HG03565 (cell line): ENCODE measurements around the gene FGGY.
"Not testable (repeated sequence)": the region's sequence is repeated elsewhere in the genome, so short reads cannot be mapped to it uniquely, and the experiment has no call there.

Experiments
- ATAC-seq: cut with Tn5 transposase; IDR thresholded peaks from one replicate; pipeline ENCODE4 v1.9.1; 2021; ENCODE audit warnings: mild to moderate bottlenecking, moderate library complexity; ENCODE audit not compliant: unreplicated experiment

The FGGY gene

DNA sequence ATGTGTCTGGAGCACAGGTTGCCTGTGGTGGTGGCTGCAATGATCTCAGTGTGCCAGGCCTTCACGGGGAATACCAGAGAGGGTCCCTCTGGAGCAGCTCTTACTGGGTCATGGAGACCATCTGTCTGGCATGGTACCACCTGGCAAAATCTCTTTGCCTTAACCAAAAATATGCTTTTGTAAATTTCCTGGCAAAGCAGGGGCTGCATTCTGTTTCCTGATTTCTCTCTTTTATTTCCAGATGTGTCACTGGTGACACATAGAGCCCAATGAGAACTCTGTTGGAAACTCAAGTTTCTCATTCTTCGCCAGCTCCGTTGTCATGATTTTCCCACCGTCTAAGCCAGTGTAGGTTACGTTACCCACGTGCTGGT lies 136.5 kb downstream of the FGGY start:
- no peak for ATAC-seq

- ATAC-seq: no peak
Measured at GRCh38 chr1:59434336-59434735, 137.4 kb downstream of the FGGY start.

DNA sequence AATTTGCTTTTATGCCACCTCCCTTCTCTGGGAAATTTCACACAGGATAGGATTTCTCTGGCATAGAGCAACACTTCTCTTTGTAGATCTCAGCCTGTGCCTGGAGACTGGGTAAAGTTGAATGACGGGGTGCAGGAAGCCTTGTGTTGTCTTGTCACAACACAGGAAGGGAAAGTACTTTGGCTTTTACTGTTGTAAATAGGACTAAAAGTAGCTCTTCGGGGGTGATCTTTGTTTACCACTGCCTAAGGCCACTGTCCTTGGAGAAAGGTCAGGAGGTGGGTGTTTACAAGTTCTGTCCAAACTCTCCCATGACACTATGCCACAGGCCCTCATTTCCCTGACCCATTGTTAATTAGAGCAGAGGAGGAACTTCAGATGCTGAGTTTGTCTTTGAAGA lies 139.7 kb downstream of the FGGY start:
- no peak for ATAC-seq

GRCh38 chr1:59438058-59438560 lies 141.2 kb downstream of the FGGY start:
- no peak for ATAC-seq

- ATAC-seq: no peak
Measured at GRCh38 chr1:59442492-59442891, 145.6 kb downstream of the FGGY start.

- no peak for ATAC-seq
Measured at GRCh38 chr1:59443310-59443709, 146.4 kb downstream of the FGGY start.

GRCh38 chr1:59444520-59444919 lies 147.6 kb downstream of the FGGY start:
- no peak for ATAC-seq

- no peak for ATAC-seq
Measured at GRCh38 chr1:59445040-59445439, 148.1 kb downstream of the FGGY start.

GRCh38 chr1:59446257-59446901 lies 149.5 kb downstream of the FGGY start:
- no peak for ATAC-seq

DNA sequence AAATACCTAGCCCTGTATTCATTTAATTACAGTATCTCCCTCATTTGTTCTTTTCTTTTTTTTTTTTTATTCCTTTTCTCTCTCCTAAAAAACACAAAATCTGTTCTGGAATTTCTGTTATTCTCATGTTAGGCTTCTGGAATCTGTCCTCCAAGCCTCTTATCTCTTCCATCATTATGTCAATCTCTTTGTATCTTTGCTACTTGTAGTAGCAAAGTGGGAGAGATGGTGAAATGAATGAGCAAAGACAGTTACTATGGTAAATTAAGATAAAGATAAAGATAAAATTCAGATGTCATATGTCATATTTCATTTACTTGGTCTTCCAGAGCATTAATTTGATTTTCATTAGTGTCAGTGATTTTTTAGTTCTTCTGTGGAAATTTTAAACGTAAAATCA lies 155.1 kb downstream of the FGGY start:
- ATAC-seq: no peak

DNA sequence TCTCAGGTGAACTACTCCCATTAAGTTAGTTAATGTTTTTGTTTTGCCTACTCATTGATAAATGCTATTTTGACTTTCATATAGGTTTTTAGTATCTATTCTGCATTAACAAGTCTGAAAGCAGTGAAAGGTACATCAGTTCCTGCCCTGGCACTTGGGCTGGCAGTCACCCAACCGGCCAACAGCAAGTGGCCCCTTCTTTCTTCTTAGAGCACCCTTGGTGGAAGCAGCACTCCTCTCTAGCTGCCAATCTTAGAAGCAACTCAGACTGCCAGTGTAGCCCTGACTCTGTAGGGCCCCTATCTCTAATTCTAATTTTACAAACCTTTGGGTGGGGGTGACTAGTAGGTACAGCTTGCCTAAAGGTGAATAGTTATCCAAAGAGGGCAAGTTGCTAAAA lies 155.7 kb downstream of the FGGY start:
- ATAC-seq: no peak

DNA sequence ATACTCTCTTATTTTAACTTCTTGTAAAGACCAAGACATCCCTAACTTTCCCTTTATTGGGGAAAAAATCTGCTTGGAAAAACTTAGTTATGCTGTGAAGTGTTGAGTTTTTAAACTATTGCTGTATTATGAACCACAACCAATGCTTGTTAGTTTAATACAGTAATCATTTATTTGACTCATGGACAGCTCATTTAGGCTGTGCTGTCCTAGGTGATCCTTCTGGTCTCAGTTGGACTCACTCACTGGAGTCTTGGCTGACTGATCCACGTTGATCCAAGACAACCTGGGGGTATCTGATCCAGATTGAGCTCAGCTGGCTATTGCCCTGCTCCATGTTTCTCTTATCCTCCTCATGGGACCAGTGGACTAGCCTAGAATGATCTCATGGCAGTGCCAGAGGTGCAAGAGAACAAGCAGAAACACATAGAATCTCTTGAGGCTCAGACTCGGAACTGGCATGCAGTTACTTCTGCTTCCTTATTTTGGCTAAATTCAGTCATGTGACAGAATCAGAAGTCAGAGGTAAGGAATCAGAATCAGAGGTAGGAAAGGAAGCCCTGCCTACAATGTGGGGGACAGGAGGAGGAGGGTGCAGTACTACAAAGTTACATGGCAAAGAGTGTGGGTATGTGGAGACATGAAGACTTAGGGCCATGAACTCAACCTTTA lies 156.5 kb downstream of the FGGY start:
- no peak for ATAC-seq

DNA sequence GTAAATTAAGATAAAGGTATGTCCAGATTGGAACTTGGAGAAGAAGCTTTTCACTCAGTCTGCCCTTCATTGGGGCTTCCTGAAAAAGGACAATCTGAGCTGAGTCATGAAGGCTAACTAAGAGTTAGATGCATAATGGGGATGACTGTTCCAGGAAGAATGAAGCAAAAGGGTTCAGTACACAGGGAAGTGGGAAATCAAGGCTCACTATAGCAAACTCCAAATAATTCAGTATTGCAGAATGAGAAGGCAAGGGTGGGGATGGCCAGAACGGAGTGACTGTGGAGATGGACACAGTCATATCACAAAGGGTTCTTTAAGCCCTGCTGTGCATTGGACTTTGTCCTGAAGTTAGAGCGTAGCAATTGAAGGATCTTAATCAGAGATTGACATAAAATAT lies 158.3 kb downstream of the FGGY start:
- no peak for ATAC-seq

GRCh38 chr1:59457786-59458185 lies 160.9 kb downstream of the FGGY start:
- ATAC-seq: no peak

- no peak for ATAC-seq
Measured at GRCh38 chr1:59458884-59459283, 162.0 kb downstream of the FGGY start.

DNA sequence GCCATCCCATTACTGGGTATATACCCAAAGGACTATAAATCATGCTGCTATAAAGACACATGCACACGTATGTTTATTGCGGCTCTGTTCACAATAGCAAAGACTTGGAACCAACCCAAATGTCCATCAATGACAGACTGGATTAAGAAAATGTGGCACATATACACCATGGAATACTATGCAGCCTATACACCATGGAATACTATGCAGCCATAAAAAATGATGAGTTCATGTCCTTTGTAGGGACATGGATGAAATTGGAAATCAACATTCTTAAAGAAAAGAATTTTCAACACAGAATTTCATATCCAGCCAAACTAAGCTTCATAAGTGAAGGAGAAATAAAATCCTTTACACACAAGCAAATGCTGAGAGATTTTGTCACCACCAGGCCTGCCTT lies 166.0 kb downstream of the FGGY start:
- ATAC-seq: not testable (repeated sequence)

DNA sequence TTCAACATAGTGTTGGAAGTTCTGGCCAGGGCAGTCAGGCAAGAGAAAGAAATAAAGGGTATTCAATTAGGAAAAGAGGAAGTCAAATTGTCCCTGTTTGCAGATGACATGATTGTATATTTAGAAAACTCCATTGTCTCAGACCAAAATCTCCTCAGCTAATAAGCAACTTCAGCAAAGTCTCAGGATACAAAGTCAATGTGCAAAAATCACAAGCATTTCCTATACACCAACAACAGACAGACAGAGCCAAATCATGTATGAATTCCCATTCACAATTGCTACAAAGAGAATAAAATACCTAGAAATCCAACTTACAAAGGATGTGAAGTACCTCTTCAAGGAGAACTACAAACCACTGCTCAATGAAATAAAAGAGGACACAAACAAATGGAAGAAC lies 168.6 kb downstream of the FGGY start:
- not testable (repeated sequence) for ATAC-seq

- no peak for ATAC-seq
Measured at GRCh38 chr1:59468828-59469428, 172.0 kb downstream of the FGGY start.

DNA sequence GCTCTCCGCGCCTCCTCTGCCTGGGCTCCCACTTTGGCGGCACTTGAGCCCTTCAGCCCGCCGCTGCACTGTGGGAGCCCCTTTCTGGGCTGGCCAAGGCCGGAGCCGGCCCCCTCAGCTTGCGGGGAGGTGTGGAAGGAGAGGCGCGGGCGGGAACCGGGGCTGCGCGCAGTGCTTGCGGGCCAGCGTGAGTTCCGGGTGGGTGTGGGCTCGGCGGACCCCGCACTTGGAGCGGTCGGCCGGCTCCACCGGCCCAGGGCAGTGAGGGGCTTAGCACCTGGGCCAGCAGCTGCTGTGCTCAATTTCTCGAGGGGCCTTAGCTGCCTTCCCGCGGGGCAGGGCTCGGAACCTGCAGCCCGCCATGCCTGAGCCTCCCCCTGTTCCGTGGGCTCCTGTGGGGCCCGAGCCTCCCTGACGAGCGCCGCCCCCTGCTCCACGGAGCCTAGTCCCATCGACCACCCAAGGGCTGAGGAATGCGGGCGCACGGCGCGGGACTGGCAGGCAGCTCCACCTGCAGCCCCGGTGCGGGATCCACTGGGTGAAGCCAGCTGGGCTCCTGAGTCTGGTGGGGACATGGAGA lies 175.2 kb downstream of the FGGY start:
- ATAC-seq: not testable (repeated sequence)

- no peak for ATAC-seq
Measured at GRCh38 chr1:59473831-59474230, 176.9 kb downstream of the FGGY start.

GRCh38 chr1:59474496-59474895 lies 177.6 kb downstream of the FGGY start:
- no peak for ATAC-seq

DNA sequence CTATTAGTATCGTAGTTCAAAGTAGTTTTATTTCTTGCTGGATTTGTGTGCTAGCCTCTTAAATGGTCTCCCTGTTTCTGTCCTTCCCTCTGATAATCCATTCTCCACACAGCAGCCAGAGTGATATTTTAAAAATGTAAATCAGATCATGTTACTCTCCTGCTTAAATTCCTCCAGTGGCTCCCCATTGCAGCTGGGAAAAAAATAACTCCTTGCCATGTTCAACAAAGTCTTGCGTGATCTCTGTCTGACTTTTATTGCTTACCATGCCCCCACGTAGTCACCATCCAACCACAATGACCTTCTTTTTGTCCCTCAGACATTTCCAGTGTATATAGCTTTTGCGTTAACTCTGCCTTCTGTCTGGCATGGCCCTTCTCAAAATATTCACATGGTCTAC lies 178.8 kb downstream of the FGGY start:
- no peak for ATAC-seq
